Loucy (cell line): ENCODE measurements around the gene ZNF326.

Source experiments
- H2AFZ ChIP-seq: fragments of 200-600 bp; sonication (generic); 2 replicates; pipeline ENCODE4 v1.6.0; 2016; ENCODE audit warnings: antibody characterized with exemption, mild to moderate bottlenecking, low read length, moderate library complexity
- H3F3A ChIP-seq: fragments of 200-600 bp; 2 replicates; pipeline ENCODE4 v1.6.0; 2016; ENCODE audit warnings: antibody characterized with exemption, low read depth, mild to moderate bottlenecking
- H3K27me3 ChIP-seq: fragments of 200-600 bp; sonication (generic); 2 replicates; pipeline ENCODE4 v1.6.1; 2014; ENCODE audit warnings: low read length, mild to moderate bottlenecking; ENCODE audit not compliant: insufficient read depth, poor library complexity, severe bottlenecking
- H3K36me3 ChIP-seq: fragments of 200-600 bp; sonication (generic); 2 replicates; pipeline ENCODE4 v1.6.1; 2016; ENCODE audit warnings: low read length; ENCODE audit not compliant: insufficient read depth
- H3K4me1 ChIP-seq: fragments of 200-600 bp; sonication (generic); 2 replicates; pipeline ENCODE4 v1.5.1; 2014; ENCODE audit warnings: low read length, mild to moderate bottlenecking; ENCODE audit not compliant: insufficient read depth, poor library complexity, severe bottlenecking
- H3K4me2 ChIP-seq: fragments of 200-600 bp; sonication (generic); 2 replicates; pipeline ENCODE4 v1.6.0; 2014; ENCODE audit warnings: antibody characterized with exemption, low read length, low read depth, mild to moderate bottlenecking; ENCODE audit not compliant: poor library complexity, severe bottlenecking
- H3K4me3 ChIP-seq: fragments of 200-600 bp; sonication (generic); 2 replicates; pipeline ENCODE4 v1.5.1; 2014; ENCODE audit warnings: low read length, mild to moderate bottlenecking, mixed read lengths; ENCODE audit not compliant: poor library complexity, severe bottlenecking
- H3K79me2 ChIP-seq: fragments of 200-600 bp; sonication (generic); 2 replicates; pipeline ENCODE4 v1.6.1; 2014; ENCODE audit warnings: low read length; ENCODE audit not compliant: insufficient read depth
- H3K9ac ChIP-seq: fragments of 200-600 bp; sonication (generic); 2 replicates; pipeline ENCODE4 v1.6.0; 2014; ENCODE audit warnings: mild to moderate bottlenecking, low read depth, low read length, moderate library complexity; ENCODE audit not compliant: poor library complexity, severe bottlenecking
- H3K9me2 ChIP-seq: fragments of 200-600 bp; sonication (generic); replicated peaks from 2 replicates; pipeline ENCODE4 v1.6.1; 2016; ENCODE audit warnings: low read depth, low read length, mixed read lengths
- H3K9me3 ChIP-seq: fragments of 200-600 bp; sonication (generic); 2 replicates; pipeline ENCODE4 v1.6.1; 2014; ENCODE audit warnings: mild to moderate bottlenecking, antibody characterized with exemption, low read length, low read depth; ENCODE audit not compliant: insufficient read depth
- H4K20me1 ChIP-seq: fragments of 200-600 bp; sonication (generic); 2 replicates; pipeline ENCODE4 v1.6.0; 2014; ENCODE audit warnings: antibody characterized with exemption, low read length, mild to moderate bottlenecking; ENCODE audit not compliant: insufficient read depth, poor library complexity, severe bottlenecking
- EZH2phosphoT487 ChIP-seq: fragments of 200-600 bp; IDR thresholded peaks from 2 replicates; pipeline ENCODE4 v1.6.1; 2018; ENCODE audit warnings: antibody characterized with exemption, mild to moderate bottlenecking, moderate library complexity, borderline replicate concordance
- TF ChIP-seq, protein P1 (sequence below): fragments of 200-600 bp; sonication (generic); conservative IDR thresholded peaks from 2 replicates; pipeline ENCODE4 v1.5.1; 2014; ENCODE audit warnings: mild to moderate bottlenecking, antibody characterized with exemption, low read length

Gene ZNF326

DNA sequence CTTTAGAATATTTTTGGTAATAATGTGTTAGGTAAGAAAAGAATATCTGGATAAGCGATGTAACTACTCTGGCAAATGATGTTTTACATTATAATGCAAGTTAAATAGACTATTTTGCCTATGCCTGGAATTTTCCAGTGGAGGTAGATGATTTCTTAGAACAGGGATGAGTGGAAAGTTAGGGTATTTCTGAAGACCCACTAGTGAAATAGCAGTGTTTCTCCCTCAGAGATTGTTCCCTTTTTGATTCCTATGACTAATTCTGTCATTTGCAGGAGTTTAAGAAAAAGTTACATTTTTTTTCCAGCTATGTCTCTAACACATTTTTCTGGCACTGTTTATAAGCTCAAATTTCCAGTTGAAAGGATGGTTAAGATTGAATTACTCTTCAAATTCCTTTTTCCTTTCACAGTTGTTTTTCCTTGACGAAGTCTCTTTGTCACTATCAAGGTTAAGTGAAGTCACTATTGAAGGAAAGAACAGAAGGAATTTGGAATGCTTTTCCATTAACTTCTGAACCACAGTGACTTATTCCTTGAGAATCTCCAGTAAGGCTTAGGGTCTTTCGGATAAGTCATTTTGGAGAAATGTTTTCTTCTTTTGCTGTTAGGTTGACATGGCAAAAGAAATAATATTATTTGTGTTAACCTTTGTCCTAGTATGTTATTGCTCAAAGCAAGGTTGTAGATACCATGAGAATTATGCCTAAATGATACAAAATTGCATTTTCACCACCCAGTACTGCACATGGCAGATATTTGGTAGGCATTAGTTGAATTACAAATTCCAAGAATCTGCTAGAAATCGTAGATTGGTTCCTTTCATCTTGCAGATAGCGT lies 42.9 kb upstream of the ZNF326 start:
- H2AFZ ChIP-seq = no peak overlapping the region
- H3K79me2 ChIP-seq = no peaks in the 10 kb centered on the region
- no peaks in the 10 kb centered on the region for H3K9me2 ChIP-seq
- H3K4me2 ChIP-seq = no peak overlapping the region
- 0 out of 2 replicates have a peak, but pooled peaks cover 4% of the 10 kb centered on the region for H3F3A ChIP-seq
- H3K9ac ChIP-seq = no peak overlapping the region
- H3K36me3 ChIP-seq = no peaks in the 10 kb centered on the region
- no peaks in the 10 kb centered on the region for H4K20me1 ChIP-seq
- H3K4me3 ChIP-seq = no peak overlapping the region
- TF ChIP-seq, protein P1, sequence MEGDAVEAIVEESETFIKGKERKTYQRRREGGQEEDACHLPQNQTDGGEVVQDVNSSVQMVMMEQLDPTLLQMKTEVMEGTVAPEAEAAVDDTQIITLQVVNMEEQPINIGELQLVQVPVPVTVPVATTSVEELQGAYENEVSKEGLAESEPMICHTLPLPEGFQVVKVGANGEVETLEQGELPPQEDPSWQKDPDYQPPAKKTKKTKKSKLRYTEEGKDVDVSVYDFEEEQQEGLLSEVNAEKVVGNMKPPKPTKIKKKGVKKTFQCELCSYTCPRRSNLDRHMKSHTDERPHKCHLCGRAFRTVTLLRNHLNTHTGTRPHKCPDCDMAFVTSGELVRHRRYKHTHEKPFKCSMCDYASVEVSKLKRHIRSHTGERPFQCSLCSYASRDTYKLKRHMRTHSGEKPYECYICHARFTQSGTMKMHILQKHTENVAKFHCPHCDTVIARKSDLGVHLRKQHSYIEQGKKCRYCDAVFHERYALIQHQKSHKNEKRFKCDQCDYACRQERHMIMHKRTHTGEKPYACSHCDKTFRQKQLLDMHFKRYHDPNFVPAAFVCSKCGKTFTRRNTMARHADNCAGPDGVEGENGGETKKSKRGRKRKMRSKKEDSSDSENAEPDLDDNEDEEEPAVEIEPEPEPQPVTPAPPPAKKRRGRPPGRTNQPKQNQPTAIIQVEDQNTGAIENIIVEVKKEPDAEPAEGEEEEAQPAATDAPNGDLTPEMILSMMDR = no peak
- no peak for TF ChIP-seq EZH2phosphoT487
- peaks cover 36% of the 10 kb centered on the region for H3K4me1 ChIP-seq
- no peaks in the 10 kb centered on the region for H3K27me3 ChIP-seq
- no peaks in the 10 kb centered on the region for H3K9me3 ChIP-seq

DNA sequence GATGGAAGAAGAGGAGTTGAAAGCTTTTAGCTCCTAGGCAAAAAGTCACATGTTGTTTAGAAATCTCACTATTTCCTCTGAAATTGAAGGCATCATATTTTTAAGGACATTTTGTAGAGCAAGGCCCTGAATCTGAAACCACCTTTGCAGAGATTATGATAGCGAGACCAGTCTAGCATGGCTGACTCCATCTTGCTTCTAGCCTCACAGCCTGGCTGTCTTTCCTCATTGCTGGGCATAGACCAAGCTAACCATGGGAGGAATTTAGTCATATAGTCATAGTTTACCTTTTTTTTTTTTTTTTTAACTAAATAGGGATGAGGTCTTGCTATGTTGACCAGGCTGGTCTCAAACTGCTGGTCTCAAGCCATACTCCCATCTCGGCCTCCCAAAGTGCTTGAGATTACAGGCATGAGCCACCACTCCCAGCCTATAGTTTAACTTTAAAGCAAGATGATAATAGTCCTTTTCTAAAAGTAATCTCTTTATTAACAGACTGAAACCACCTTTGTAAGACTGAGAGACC lies 42.2 kb upstream of the ZNF326 start:
- no peak for TF ChIP-seq EZH2phosphoT487
- TF ChIP-seq, protein P1 = no peak
- Histone ChIP-seq H3K79me2 (no peaks in the 10 kb centered on the region), H3F3A (0 out of 2 replicates have a peak, but pooled peaks cover 4% of the 10 kb centered on the region), H3K4me1 (peaks cover 42% of the 10 kb centered on the region), H3K9ac (no peak overlapping the region), H3K9me2 (no peaks in the 10 kb centered on the region), H3K9me3 (no peaks in the 10 kb centered on the region), H4K20me1 (no peaks in the 10 kb centered on the region), H3K27me3 (no peaks in the 10 kb centered on the region), H3K4me3 (no peak overlapping the region), H3K36me3 (no peaks in the 10 kb centered on the region), H2AFZ (no peak overlapping the region; the same call in 1 of the 2 replicates), H3K4me2 (peak overlapping the region; percentile 32)

DNA sequence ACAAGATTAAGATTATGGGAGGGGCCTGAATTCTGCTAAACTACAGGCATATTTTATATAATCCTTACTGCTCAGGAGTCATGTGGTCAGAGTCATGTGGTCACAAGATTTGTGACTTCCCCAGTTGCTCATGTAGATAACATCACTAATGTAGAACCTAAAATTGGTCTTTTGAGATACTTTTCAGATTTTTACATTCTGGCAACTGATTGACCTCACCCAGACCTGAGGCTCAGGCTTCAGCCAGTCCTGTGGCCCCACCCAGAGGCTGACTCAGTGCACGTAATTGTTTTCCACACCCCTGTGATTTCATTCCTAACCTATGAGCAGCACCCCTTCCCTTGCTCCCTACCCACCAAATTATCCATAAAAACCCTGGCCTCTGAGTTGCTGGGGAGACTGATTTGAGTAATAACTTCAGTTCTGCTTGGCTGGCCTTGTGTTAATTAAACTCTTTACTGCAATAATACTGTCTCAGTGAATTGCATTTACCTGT lies 41.7 kb upstream of the ZNF326 start:
- Histone ChIP-seq H3K79me2 (no peaks in the 10 kb centered on the region), H3K4me1 (peaks cover 45% of the 10 kb centered on the region)

More for the DNA sequence above, 41.7 kb upstream of the ZNF326 start:
- H3K9ac ChIP-seq = no peak overlapping the region
- H3K4me3 ChIP-seq = no peak overlapping the region
- 0 out of 2 replicates have a peak, but pooled peaks cover 4% of the 10 kb centered on the region for H3F3A ChIP-seq
- TF ChIP-seq, protein P1 = peak; percentile 70
- TF ChIP-seq EZH2phosphoT487 = no peak
- no peak overlapping the region; the same call in 1 of the 2 replicates for H2AFZ ChIP-seq
- no peaks in the 10 kb centered on the region for H3K9me3 ChIP-seq
- no peaks in the 10 kb centered on the region for H3K27me3 ChIP-seq
- no peaks in the 10 kb centered on the region for H3K36me3 ChIP-seq
- H4K20me1 ChIP-seq = no peaks in the 10 kb centered on the region
- peak overlapping the region; percentile 32 for H3K4me2 ChIP-seq
- H3K9me2 ChIP-seq = no peaks in the 10 kb centered on the region
